Endometrium (tissue), 2 donors: ENCODE results near the gene GRAMD1B.
"Not testable (repeated sequence)": the region's sequence is repeated elsewhere in the genome, so short reads cannot be mapped to it uniquely, and the experiment has no call there.

Experiments
- FAIRE-seq: peaks from 2 replicates; lab custom pipeline; 2012; peaks lifted over from hg19 to GRCh38; lab: Jason Lieb, UNC
- donor health status: control.
- donor health status: control.

The GRAMD1B gene

DNA sequence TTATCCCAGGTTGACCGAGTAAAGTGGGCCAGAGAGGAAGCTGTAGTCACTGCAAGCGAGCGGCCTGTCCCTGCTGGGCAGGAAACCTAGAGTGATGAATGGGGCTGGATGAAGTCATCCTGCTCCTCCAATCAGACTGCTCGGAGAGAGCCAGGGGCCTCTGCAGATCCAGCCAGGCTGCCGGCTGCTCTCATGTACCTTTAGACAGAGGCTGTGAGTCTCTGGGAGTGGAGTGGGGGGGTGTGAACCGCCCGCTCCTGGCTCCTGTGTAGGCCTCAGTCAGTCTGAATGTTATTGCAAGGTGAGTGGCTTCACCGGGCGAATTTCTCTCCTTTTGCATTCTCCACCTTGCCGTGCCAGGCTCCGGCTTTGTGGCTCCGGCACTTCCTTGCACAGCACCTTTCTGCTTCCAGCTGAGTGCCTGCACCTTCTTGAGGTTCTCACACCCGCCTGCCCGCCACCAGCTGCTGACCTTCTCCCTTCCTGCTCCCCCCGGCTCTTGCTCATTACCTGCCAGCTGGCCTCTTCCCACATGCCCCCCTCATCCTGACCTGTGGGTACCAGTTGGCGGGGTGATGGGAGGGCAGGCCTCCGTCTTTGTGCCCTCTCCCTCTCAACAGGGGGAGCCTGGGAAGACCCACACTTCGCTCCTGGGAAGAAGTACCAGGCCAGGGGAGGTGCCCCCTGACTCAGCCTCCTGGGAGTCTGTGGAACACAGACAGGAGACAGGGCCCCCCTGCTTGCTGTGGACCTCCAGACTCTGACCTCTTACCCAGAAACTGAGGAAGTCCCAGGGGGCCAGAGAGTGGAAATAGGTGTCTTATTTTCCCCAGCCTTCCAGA lies 79.9 kb downstream of the GRAMD1B start:
- no peak for FAIRE-seq

DNA sequence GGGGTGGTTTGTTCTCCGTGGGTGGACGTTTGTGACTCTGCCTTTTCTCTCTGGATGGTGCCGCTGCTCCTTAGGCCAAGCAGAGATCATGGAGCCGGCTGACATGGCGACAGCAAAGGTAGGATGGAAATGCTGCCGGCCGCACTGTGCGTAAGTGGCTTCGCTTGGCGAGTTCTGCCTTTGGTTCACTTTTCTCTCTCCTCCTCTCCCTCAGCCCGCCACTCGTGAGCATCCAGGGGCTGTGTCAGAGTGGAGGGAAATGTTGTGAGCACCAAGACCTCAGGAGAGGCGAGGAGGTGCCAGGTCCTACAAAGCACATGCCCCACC lies 80.5 kb downstream of the GRAMD1B start:
- no peak for FAIRE-seq

DNA sequence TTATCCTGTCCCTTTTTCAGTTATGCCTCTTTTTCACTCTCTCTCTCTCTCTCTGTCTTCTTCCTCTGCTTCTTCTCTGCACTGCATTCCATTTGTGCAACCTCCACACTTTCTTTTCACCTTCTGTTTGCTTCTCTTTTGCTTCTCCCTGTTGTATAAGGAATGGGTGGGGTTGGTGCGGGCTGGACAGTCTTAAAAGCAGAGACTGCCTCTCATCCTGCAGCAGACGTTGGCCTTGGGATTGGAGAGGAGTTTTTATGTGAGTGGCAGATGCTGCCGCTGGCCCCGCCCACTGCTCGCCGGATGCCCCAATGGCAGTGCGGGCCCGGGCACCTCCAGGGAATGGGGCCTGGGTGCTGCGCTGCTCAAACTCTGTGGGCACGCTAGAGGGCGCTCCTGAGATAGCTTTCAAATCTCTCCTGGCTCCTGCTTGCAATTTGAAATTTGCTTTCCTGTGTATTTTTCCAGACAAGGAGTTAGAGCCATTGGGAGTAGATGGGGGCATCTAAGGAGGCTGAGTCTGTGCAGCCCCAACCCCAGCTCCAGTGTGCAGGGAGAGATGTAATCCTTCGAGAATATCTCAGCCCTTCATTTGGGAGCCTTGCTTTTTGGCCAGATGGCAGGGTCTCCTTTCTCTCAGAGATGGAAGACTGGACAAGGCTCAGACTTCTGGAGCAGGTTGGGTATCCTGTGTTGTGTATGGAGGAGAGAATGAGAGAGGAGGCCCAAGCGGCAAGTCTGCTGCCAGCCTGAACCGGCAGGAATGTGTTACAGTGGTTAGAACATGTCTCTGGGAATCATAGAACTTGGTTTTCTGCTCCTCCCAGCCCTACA lies 81.2 kb downstream of the GRAMD1B start:
- no peak for FAIRE-seq

DNA sequence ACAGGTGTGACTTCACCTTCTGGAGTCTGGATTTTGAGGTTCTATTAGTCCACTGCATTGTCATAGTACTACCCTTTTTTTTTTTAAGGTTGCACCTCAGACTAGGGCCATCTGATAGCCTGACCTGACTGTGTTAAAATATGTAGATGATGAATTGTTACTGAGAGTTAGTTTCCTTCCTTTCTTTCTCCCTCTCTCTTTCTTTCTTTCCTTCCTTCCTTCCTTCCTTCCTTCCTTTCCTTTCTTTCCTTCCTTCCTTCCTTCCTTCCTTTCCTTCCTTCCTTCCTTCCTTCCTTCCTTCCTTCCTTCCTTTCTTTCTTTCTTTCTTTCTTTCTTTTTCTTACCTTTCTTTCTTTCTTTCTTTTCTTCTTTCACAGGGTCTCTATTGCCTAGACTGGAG lies 83.2 kb downstream of the GRAMD1B start:
- not testable (repeated sequence) for FAIRE-seq

DNA sequence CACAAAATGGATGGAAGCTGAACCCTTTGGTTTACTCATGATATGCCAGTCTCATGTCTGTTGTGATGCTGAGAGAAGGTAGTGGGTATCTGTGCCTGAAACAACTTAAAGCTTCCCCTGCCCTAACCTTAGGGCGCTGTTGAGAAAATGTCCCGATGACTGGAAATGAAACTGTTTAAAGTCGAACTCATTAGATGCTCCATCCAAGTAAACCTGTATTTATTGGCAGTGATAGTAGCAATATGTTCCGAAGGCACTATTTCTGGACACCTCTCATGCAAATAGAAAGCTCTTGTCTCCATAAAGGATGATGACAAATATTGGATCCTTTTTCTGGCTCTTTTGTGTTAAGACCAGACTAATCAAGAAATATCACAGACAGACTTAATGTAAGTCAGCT lies 86.2 kb downstream of the GRAMD1B start:
- FAIRE-seq: no peak

DNA sequence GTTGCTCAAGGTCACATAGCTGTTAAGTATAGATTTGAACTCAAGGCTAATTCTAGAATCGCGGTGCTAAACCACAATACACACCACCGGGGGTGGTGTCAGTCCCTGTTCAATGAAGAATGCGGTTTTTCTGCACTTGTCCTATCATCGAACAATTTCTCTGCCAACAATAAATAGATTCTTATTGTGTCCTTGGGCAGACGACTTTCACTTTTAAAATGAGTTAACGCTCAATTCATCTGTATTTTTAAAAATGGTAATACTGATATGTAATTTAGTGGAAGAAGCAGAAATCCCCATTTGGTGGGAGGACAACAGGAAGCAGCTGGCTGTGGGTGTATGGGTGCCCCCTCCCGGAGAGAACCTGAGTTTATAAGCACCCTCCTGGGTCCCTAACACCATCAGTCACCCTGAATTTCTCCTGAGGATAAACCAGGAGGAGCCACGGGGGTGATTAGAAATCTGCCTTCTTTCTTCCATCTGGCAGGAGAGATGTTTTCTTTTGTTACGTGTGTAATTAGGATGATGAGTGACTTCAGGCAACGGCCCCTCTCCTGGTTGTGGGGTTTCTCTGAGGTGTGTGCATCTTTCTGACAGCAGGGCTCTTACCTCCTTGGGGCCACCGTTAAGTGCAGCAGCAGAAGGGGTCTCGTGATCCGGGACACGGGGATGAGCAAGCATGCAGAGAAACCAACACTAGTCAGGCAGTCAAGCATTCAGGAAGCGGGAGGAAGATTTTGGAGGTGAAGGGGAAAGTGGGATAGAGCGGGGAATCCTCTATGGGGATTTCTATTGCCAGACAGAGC lies 87.7 kb downstream of the GRAMD1B start:
- FAIRE-seq: no peak

DNA sequence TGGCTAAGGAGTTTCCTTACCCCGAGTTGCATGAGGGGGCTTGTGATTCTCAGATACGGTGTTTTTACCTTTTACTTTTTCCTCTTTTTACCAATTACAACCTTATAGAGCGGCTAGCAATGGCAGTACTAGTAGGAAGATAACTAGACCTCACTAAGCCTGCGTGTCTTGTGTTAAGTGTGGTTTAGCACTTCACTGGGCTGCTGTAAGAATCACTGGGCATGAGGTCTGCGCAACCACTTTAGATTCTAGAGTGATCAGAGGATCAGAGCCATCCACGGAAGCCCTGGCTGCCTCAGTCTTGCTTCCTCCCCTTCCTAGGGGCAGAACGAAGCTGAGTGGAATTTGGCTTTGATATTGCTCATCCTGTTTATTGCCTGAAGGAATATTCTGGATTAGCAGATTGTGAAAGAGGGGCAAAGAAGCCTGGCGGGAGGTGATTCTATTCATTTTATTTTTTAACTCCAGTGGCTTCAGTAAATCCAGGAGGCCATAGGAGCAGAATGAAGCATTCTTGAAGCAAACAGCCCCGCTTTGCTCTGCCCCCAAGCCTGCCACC lies 88.5 kb downstream of the GRAMD1B start:
- no peak for FAIRE-seq

DNA sequence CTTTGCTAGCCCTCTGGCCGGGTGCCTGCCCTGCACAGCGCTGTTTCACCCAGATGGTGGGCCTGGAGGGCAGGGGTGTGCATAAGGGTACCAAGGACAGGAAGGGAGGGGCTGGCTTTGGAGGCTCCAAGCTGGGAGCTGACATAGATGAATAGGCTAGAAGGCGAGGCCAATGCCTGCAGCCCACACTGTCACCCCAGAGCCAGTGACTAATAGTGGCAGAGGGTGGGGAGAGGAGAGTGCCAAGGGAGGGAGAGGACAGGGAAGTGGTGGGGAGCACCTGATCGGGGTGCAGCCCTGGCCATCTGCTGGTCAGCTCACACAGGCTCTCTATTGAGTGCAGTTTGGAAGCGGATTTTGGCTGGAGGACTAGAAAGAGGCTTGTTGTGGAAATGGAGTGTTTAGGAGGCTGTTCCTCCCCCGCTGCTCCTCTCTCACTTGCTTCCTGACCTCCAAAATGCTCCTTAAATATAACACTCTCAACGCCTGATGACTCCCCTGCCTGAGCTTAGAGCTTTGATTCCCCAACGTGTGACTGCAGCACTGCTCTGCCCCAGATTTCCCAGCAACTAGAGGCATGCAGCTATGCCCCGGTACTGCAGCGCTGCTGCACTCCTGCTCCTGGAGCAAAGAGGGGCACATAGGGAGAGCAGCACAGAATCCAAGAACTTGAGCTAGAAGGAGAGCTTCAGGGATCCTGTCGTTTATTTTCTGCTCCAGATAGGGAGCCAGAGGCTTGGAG lies 89.2 kb downstream of the GRAMD1B start:
- no peak for FAIRE-seq

DNA sequence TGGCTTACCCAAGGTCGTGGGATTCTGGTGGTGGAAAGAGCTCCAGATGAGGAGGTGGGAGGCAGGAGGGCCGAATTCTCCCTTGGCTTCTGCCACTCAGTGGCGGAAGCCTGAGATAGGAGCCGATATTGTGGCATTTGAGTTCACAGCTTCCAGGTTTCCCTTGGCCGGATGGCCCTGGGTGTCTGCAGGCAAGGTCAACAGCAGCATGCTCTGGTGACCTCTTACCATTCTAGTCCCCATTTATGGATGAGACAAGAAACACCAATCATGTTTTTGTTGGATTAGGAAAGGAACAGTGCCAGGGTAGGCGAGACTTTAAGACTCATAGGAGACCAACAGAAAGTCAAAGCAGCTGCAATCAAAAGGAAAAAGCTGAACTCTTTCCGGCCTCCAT lies 89.7 kb downstream of the GRAMD1B start:
- FAIRE-seq: no peak

DNA sequence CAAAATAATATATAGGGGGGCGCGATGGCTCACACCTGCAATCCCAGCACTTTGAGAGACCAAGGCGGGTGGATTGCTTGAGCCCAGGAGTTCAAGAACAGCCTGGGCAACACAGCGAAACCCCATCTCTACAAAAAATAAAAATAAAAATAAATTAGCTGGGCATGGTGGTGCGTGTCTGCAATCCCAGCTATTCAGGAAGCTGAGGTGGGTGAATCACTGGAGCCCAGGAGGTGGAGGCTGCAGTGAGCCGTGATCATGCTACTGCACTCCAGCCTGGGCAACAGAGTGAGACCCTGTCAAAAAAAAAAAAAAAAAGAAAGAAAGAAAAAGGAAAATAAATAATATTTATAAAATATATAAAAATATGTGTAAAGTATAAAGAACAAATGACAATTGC lies 90.4 kb downstream of the GRAMD1B start:
- FAIRE-seq: not testable (repeated sequence)

DNA sequence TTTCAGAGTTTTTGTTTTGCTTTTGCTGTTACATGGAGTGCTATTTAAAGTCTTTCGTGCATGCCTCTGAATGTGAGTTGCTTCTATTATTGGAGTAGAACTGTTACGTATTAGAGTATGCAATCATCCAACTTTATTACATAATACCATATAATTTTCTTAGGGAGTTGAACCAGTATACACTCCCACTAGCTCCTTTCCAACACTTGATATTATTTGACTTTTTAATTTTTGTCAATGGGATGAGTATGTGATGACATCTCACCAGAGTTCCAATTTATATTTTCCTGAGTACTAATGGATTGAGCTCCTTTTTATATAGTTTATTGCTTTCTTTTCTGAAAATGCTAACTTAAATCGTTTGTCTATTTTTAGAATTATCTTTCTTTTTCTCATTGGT lies 90.9 kb downstream of the GRAMD1B start:
- FAIRE-seq: no peak

DNA sequence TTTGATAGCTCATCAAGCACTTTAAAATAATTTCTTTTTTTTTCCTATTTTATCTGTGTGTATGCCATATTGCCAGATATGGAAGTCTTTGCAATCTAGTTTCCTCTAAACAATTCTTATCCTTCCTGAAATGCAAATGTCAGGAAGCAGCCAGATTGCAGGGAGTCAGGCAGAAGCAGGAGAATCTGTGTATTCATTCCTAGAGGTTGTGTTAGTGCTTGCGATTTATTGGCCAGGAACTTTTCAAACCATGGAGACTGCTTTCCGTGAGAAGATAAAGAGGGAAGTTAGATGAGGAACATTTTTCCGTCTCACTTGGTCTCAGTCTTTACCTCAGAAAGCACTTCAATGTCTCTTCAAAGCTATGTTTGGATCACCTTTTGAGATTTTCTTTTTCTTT lies 91.9 kb downstream of the GRAMD1B start:
- FAIRE-seq: no peak

DNA sequence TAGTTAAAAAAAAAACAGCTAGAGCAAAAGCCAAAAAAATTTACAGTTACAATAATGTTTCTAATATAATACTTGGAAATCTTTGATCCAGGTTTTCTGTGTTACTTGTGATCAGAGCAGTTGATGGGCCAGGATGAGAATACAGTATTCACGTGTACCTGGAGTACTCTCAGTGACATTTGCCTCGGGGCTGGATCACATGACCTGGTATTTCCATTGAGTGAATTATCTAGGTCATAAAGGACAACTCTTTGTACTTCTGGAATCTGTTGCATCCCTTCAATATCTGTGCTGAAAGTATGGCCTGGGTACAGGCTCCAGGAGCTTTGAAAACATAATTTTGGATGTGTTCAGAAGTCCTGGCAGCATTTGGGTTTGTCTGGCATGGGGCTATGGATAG lies 93.5 kb downstream of the GRAMD1B start:
- FAIRE-seq: no peak

DNA sequence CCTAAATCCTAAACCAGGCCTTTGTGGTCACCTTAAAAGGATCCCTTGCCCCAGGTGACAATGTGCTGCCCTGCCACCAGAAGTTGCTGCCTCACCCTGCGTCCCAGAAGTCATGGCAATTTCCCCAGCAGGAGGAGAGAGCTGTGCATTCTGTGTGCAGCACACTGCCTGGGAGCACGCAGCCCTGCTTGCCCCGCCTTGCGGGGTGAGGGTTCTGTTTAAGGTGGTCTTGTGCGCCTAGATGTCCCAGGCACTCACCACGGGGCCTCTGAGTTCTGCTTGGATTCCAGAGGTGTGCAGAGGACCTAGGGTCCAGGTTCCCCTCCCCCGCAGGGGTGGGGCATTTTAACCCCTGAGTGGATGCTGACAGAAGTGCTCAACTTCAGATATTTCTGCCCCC lies 95.0 kb downstream of the GRAMD1B start:
- no peak for FAIRE-seq

DNA sequence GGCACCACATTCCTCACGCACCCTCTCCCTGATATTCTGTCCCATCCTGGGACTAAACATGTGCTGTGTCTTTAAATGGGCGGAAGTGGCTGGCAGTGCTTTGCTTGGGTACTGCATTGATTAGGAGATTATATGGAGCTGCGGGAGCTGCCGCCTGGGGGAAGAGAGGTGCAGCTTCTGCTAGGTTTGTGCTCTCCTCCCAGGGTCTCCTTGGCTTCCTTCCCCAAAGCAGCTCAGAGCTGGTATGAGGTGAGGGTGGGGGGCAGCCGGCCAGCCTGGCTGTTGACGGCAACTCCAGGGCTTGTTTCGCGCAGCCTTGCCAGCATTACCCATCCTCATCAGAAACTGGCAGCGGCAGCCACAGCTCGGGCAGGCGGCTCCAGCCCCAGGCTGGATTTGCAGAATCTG lies 95.4 kb downstream of the GRAMD1B start:
- no peak for FAIRE-seq

DNA sequence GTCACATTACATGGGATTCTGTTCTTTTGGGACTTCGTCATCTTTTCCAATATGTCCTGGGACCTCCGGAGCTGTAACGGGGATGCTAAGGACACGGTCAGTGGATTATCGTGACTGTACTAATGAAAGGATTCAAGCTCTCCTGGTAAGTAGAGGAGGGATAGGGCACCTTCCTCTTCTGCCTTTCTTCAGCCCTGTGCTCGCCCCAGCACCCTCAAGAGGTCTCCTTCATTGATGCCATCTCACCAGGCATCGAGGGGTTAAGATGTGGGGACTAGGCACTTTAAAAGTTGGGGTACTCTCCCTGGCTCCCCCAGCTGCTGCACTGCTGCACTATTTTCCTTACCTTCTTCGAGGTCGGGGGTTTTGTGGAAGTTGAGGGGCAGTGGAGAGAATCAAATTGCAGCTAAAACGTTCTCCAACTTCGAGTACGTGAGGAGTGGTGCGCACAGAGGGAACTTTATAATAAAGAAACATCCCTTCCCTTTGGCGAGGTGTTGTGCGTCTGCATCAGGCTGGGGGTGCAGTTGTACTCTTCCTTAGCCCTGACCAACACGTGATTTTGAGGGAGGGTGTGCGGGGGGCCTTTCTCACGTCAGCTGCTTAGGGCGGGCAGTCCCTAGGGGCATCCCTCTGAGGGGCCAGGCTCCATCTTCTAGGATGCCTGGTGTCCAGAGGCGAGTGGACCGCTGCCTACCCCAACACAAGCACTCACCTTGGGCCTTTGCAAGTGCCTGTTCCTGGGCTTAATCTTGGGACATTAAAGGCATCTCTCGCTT lies 96.1 kb downstream of the GRAMD1B start:
- no peak for FAIRE-seq

DNA sequence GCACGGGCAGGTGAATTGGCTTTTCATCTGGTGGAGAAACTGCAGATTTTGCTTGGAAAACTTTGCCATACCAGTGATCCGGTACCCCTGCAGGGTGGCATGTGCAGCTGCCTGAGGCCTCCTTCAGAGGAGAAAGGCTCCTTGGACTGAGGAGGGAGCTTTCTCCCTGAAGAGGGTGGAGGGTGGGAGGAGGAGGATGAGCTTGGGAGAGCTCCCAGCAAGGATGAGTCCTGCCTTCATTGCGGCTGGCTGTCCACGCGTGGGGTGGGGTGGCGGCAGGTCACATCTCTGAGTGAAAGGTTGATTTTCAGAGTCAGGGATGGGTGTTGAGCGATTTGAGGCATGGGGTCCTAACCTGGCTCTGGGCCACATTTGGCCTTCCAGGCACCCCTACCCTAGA lies 96.8 kb downstream of the GRAMD1B start:
- FAIRE-seq: no peak

DNA sequence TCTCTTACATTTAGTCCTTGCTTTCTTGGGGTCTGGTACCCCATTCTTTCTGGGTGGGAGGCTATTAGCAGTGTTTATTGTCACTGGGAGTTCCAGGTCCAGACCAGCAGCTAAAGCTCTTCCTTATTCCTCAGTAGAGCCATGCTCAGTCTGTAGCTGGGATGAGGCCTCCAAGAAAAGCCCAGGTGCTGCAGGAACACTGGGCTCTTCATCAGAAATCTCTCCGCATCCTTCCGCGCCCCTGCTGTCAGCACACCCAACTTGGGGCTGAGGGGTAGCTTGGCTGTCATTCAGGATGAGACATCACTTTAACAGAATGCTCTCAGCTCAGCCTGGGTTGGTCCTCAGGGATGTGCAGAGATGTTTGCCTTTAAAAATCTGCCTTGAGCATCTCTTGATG lies 97.5 kb downstream of the GRAMD1B start:
- no peak for FAIRE-seq

DNA sequence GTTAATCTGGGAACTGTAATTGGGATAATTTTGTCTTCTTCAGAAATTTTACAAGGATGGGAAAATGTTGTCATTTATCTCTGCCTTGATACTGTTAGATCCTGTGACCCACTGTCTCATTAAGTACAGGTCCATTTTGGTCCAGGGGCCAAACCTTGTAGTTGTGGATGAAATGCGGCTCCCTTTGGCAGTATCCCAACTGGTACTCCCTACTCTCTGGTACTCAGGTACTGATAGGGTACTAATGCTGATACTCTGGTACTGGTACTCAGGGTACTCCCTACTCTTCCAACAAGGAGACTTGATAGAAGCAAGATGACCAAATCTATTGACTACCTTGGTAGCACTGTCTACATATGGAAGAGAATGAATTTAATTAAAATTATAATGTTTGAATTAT lies 97.9 kb downstream of the GRAMD1B start:
- FAIRE-seq: no peak

DNA sequence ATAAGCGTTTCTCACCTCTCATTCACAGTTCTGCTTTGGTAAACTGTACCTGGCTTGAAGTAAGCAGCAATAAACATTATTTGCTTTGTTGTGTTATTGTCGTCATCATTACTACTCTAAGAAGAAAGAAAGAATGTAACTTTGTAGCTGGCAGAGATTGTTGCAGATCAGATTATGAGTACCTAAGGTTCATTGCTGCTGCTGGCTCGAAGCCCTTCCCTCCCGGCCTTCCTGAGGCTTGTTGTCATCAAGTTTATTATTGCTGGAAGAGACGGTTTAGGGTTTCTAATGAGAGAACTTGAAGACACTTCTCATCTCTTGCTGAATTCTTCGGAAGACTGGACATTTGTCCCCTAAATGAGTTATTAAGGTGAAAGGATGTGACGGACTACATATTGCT lies 101.3 kb downstream of the GRAMD1B start:
- no peak for FAIRE-seq

DNA sequence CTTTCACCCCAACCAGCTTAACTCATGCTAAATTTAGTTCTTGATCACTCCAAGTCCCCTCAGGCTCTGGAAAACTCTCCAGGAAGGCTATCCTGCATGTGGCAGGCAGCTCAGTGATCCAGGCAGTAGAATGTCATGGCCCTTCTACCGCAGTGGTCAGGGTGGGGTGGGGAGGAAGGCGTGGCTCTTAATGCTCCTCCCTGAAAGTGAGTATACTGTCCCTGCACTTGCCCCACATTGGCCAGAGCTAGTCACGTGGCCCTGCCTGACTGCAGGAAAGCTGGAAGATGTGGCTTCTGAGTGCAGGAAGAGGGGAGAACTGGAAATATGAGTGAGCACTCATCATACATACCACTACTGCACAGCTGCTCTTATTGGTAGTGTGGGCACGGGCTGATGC lies 102.1 kb downstream of the GRAMD1B start:
- no peak for FAIRE-seq
